HepG2 (cell line): ENCODE results near the gene AMOTL2. TPM values are rescaled to one million over a fixed set of nuclear protein-coding genes. Genes with fewer than 3 reads are reported as not detected.

Experiments used
- ARNT ChIP-seq: fragments of 450-650 bp; IDR thresholded peaks from 2 replicates; pipeline ENCODE4 v1.6.1; 2017
- ATF7 ChIP-seq, 2 experiments: fragments of 450-650 bp in 1 of 2; sonication (generic) in 1 of 2; formaldehyde crosslinking in 1 of 2; IDR thresholded peaks; 2 replicates each; pipeline versions ENCODE4 v1.4.0 to v1.6.1; 2016 to 2020; ENCODE audit warnings: antibody characterized with exemption in 1 of 2, mild to moderate bottlenecking in 1 of 2, missing genetic modification reagents in 1 of 2
- BRD4 ChIP-seq: sonication (generic); formaldehyde crosslinking; IDR thresholded peaks from 2 replicates; pipeline ENCODE4 v1.4.0; 2020; ENCODE audit warnings: missing genetic modification reagents
- GATA4 ChIP-seq: sonication (generic); IDR thresholded peaks from 2 replicates; pipeline ENCODE4 v1.6.1; 2016; ENCODE audit warnings: antibody characterized with exemption, low read depth, borderline replicate concordance
- GLMP ChIP-seq: sonication (generic); formaldehyde crosslinking; IDR thresholded peaks from 2 replicates; pipeline ENCODE4 v1.9.0; 2021; ENCODE audit warnings: missing genetic modification reagents, mild to moderate bottlenecking, borderline replicate concordance
- KLF12 ChIP-seq: sonication (generic); formaldehyde crosslinking; IDR thresholded peaks from 2 replicates; pipeline ENCODE4 v1.4.0; 2020; ENCODE audit warnings: missing genetic modification reagents, borderline replicate concordance
- MLXIP ChIP-seq: sonication (generic); formaldehyde crosslinking; IDR thresholded peaks from 2 replicates; pipeline ENCODE4 v1.9.0; 2021; ENCODE audit warnings: missing genetic modification reagents, borderline replicate concordance
- NFRKB ChIP-seq: fragments of 450-650 bp; IDR thresholded peaks from 2 replicates; pipeline ENCODE4 v1.6.1; 2017
- PAX8 ChIP-seq: sonication (generic); formaldehyde crosslinking; IDR thresholded peaks from 2 replicates; pipeline ENCODE4 v1.8.0; 2022; ENCODE audit warnings: mild to moderate bottlenecking, missing genetic modification reagents, borderline replicate concordance
- PBX2 ChIP-seq: IDR thresholded peaks from 2 replicates; pipeline ENCODE4 v1.6.1; 2016; ENCODE audit warnings: control low read depth
- STAT5B ChIP-seq: sonication (generic); formaldehyde crosslinking; IDR thresholded peaks from 2 replicates; pipeline ENCODE4 v1.4.0; 2020; ENCODE audit warnings: missing genetic modification reagents
- ZC3H4 ChIP-seq: sonication (generic); formaldehyde crosslinking; IDR thresholded peaks from 2 replicates; pipeline ENCODE4 v1.4.0; 2020; ENCODE audit warnings: missing genetic modification reagents, borderline replicate concordance
- ZFYVE20 ChIP-seq: sonication (generic); formaldehyde crosslinking; IDR thresholded peaks from 2 replicates; pipeline ENCODE4 v1.8.0; 2023; ENCODE audit warnings: low read depth, mild to moderate bottlenecking, moderate library complexity, missing genetic modification reagents, borderline replicate concordance
- ZKSCAN5 ChIP-seq: sonication (generic); formaldehyde crosslinking; IDR thresholded peaks from 2 replicates; pipeline ENCODE4 v1.5.1; 2020; ENCODE audit warnings: mild to moderate bottlenecking, missing genetic modification reagents
- ZNF335 ChIP-seq: sonication (generic); formaldehyde crosslinking; IDR thresholded peaks from 2 replicates; pipeline ENCODE4 v1.4.0; 2020; ENCODE audit warnings: missing genetic modification reagents
- polyA plus RNA-seq, 8 experiments: library from polyadenylated mRNA; depleted of rRNA in 3 of 8; stranded (reverse) in 7 of 8; unstranded in 1 of 8; fragments of >200 nt; fragmentation: Illumina TruSeq in 4 of 8; extraction: Trizol in 4 of 8; gene quantifications; 2 replicates each; pipeline versions ENCODE4 v1.2.1 to v1.2.3, GENCODE V29; 2011 to 2016; ENCODE audit warnings: low read depth in 4 of 8, missing spikeins in 1 of 8, mixed read lengths in 1 of 8; ENCODE audit not compliant: insufficient read depth in 1 of 8
- total RNA-seq, 5 experiments: library from RNA; depleted of rRNA; stranded (reverse); fragments of >200 nt; fragmentation: Illumina TruSeq; extraction: Trizol; gene quantifications; 2 replicates each; pipeline ENCODE4 v1.2.3, GENCODE V29; 2016; ENCODE audit warnings: low read depth in 1 of 5
- TF ChIP-seq, protein P1 (sequence below): sonication (generic); formaldehyde crosslinking; IDR thresholded peaks from 2 replicates; pipeline ENCODE4 v1.5.0; 2020; ENCODE audit warnings: mild to moderate bottlenecking, missing genetic modification reagents
- TF ChIP-seq, protein P2 (sequence below): sonication (generic); formaldehyde crosslinking; IDR thresholded peaks from 2 replicates; pipeline ENCODE4 v1.4.0; 2020; ENCODE audit warnings: missing genetic modification reagents
- TF ChIP-seq, protein P3 (sequence below): sonication (generic); formaldehyde crosslinking; conservative IDR thresholded peaks from 2 replicates; pipeline ENCODE4 v1.8.0; 2022; ENCODE audit warnings: missing genetic modification reagents

Gene AMOTL2
- total and polyA plus RNA-seq, 2 of the 13 experiments (the other 11 are each of a cell fraction or from before 2014, with no cell fraction given) = 17.3 to 18.5 TPM

DNA sequence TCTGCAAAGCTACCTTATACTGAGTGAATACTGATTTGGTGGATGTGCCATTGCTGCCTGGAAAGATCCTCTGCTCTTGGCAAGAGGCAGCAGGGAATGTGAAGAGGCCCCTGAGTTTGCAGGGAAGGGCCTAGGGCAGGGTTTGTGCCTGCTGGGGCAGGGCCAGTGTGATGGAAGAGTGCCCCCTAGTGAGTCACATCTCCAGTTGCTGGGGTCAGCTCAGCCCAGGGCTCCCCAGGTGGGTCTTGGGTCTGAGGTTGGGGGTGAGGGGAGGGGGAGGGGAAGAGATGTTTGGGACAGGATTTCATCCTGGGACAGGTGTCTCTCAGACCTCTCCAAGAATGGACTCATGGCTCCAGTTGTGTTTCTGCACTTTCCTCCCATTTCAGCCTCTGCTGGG, 4.1 kb upstream of the AMOTL2 start (continued):
- TF ChIP-seq MLXIP (CRISPR knock-in tag) (no peak), ARNT (no peak), ZFYVE20 (CRISPR knock-in tag) (no peak), KLF12 (CRISPR knock-in tag) (no peak), STAT5B (no peak), ZC3H4 (CRISPR knock-in tag) (no peak), GLMP (CRISPR knock-in tag) (no peak), ZKSCAN5 (CRISPR knock-in tag) (no peak), GATA4 (no peak), ATF7 (IDR thresholded peaks at IDR 0.05) (no peak), ATF7 (CRISPR knock-in tag; IDR thresholded peaks at IDR 0.05) (no peak), ZNF335 (CRISPR knock-in tag) (no peak), PBX2 (CRISPR knock-in tag) (no peak), BRD4 (CRISPR knock-in tag) (no peak), NFRKB (no peak), PAX8 (no peak)
- TF ChIP-seq, protein P1, sequence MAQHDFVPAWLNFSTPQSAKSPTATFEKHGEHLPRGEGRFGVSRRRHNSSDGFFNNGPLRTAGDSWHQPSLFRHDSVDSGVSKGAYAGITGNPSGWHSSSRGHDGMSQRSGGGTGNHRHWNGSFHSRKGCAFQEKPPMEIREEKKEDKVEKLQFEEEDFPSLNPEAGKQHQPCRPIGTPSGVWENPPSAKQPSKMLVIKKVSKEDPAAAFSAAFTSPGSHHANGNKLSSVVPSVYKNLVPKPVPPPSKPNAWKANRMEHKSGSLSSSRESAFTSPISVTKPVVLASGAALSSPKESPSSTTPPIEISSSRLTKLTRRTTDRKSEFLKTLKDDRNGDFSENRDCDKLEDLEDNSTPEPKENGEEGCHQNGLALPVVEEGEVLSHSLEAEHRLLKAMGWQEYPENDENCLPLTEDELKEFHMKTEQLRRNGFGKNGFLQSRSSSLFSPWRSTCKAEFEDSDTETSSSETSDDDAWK = no peak
- TF ChIP-seq, protein P2, sequence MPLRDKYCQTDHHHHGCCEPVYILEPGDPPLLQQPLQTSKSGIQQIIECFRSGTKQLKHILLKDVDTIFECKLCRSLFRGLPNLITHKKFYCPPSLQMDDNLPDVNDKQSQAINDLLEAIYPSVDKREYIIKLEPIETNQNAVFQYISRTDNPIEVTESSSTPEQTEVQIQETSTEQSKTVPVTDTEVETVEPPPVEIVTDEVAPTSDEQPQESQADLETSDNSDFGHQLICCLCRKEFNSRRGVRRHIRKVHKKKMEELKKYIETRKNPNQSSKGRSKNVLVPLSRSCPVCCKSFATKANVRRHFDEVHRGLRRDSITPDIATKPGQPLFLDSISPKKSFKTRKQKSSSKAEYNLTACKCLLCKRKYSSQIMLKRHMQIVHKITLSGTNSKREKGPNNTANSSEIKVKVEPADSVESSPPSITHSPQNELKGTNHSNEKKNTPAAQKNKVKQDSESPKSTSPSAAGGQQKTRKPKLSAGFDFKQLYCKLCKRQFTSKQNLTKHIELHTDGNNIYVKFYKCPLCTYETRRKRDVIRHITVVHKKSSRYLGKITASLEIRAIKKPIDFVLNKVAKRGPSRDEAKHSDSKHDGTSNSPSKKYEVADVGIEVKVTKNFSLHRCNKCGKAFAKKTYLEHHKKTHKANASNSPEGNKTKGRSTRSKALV (CRISPR knock-in tag) = no peak
- TF ChIP-seq, protein P3, sequence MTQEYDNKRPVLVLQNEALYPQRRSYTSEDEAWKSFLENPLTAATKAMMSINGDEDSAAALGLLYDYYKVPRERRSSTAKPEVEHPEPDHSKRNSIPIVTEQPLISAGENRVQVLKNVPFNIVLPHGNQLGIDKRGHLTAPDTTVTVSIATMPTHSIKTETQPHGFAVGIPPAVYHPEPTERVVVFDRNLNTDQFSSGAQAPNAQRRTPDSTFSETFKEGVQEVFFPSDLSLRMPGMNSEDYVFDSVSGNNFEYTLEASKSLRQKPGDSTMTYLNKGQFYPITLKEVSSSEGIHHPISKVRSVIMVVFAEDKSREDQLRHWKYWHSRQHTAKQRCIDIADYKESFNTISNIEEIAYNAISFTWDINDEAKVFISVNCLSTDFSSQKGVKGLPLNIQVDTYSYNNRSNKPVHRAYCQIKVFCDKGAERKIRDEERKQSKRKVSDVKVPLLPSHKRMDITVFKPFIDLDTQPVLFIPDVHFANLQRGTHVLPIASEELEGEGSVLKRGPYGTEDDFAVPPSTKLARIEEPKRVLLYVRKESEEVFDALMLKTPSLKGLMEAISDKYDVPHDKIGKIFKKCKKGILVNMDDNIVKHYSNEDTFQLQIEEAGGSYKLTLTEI (CRISPR knock-in tag) = no peak
